ENCODE measurements around the gene RTN4IP1. TPM values are rescaled to one million over a fixed set of nuclear protein-coding genes. Genes with fewer than 3 reads are reported as not detected.

RTN4IP1 gene
- total and polyA plus RNA-seq, 8 donors = 1.5 to 3.7 (median 2.1) TPM

DNA sequence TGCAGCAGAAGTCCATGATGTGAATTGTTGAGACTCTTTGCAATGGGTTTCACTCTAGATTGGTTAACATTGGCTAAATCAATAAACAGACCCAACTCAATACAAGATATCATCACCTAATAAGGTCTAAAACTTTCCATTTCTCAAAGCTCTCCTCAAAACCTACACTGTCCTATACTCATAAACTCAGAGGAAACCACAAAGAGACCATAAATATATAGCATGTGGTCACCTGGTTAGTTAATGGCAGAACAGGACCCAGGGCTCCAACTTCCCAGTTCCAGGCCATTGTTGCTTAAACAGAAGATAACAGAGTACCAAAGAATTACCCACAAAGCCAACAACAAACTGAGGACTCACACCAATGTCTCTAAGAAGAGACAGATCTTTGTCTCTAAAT lies 12.0 kb downstream of the RTN4IP1 start:
- H3K36me3 ChIP-seq = no peaks in the 10 kb centered on the region
- H3K9me3 ChIP-seq = no peaks in the 10 kb centered on the region
- no peak for ATAC-seq
- no peak overlapping the region for H3K4me3 ChIP-seq
- no peaks in the 10 kb centered on the region for H3K4me1 ChIP-seq
- no peaks in the 10 kb centered on the region for H3K27me3 ChIP-seq
- intact Hi-C loops (cut with DNase I) = no loop called here
- FAIRE-seq = no peak
- H3K27ac ChIP-seq = no peak overlapping the region
- DNase-seq = no peak
- TF ChIP-seq, protein P1, sequence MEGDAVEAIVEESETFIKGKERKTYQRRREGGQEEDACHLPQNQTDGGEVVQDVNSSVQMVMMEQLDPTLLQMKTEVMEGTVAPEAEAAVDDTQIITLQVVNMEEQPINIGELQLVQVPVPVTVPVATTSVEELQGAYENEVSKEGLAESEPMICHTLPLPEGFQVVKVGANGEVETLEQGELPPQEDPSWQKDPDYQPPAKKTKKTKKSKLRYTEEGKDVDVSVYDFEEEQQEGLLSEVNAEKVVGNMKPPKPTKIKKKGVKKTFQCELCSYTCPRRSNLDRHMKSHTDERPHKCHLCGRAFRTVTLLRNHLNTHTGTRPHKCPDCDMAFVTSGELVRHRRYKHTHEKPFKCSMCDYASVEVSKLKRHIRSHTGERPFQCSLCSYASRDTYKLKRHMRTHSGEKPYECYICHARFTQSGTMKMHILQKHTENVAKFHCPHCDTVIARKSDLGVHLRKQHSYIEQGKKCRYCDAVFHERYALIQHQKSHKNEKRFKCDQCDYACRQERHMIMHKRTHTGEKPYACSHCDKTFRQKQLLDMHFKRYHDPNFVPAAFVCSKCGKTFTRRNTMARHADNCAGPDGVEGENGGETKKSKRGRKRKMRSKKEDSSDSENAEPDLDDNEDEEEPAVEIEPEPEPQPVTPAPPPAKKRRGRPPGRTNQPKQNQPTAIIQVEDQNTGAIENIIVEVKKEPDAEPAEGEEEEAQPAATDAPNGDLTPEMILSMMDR (IDR thresholded peaks at IDR 0.05) = no peak

DNA sequence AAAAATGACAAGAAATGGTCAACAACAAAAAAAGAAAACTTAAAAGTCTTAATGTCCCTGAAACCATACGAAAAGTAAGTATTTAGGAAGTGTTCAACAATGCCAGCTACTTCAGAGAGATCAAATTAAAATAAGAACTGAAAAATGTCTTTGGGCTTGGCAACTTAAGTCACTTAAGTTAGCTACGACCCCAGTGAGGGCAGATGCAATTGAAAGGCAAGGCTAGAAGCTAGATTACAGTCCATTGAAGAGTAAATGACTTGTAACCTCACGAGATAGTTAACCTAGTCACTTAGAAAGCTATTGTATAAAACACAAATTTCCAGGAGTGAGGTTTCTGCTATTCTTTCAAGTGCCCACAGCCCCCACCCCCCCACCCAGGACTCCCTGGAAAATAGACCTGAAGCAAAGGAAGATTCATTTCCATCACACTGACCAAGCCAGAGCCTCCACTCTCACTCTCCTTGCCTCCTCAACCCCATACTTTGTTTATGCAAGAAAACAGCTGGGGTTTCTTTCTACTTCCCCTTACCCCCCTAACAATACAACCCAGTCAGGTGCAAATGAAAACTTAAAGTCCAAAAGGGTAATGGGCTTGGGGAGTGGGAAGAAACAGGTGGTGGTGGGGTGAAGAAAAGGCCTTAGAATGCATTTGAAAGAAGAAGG lies 14.6 kb downstream of the RTN4IP1 start:
- H3K27ac ChIP-seq = no peak overlapping the region
- FAIRE-seq (no peak), DNase-seq (no peak), ATAC-seq (no peak)
- H3K4me1 ChIP-seq = no peaks in the 10 kb centered on the region
- intact Hi-C loops (cut with DNase I) = no loop called here
- H3K27me3 ChIP-seq = no peaks in the 10 kb centered on the region
- H3K36me3 ChIP-seq = no peaks in the 10 kb centered on the region
- H3K4me3 ChIP-seq = no peak overlapping the region
- 87 to 89% methylated on average over 3 of the region's 3 CpGs for WGBS, 2 donors
- TF ChIP-seq, protein P1 (IDR thresholded peaks at IDR 0.05) = no peak
- H3K9me3 ChIP-seq = no peaks in the 10 kb centered on the region

DNA sequence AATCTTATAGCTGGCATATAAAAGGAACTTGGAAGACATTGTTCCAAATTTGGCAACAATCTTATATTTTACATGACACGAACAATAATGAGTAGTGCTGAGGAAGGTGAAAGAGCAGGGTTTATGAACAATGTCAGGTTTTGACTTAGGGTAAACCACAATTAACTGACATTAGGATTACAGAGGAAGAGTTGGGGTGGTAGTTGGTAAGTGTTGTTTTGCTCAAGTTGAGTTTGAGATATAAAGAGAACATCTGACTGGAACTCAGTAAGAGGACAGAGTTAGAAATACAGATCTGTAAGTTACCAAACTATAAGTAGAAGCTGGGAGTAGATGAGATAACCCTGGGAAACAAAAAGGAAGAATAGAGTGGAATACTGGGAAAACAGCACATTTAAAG lies 15.1 kb downstream of the RTN4IP1 start:
- H3K4me3 ChIP-seq = no peak overlapping the region
- TF ChIP-seq, protein P1 (IDR thresholded peaks at IDR 0.05) = no peak
- DNase-seq (no peak), ATAC-seq (no peak), FAIRE-seq (no peak)
- no peaks in the 10 kb centered on the region for H3K9me3 ChIP-seq
- H3K27me3 ChIP-seq = no peaks in the 10 kb centered on the region
- intact Hi-C loops (cut with DNase I) = no loop called here
- H3K36me3 ChIP-seq = no peaks in the 10 kb centered on the region
- H3K4me1 ChIP-seq = no peaks in the 10 kb centered on the region
- H3K27ac ChIP-seq = no peak overlapping the region
- 90 to 94% methylated on average over 1 of the region's 1 CpG for WGBS, 2 donors

DNA sequence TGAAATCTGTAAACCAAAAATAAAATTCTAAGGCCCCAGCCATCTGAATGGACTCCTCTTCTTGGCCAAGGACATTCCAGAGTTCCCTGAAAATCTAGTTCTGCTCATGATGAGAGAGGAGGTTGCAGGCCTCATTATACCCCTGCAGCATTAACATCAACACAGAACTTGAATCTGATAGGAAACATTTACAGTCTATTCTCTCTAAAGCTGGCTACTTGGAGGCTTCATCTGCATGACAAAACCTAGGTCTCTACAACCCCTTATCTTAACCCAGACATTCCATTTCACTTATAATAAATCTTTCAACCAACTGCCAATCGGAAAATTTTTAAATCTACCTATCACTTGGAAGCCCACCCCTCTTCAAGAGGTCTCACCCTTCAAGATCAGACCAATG lies 15.7 kb downstream of the RTN4IP1 start:
- WGBS, 2 donors = 91 to 92% methylated on average over 1 of the region's 1 CpG
- no peak for DNase-seq
- intact Hi-C loops (cut with DNase I) = no loop called here
- Histone ChIP-seq H3K36me3 (no peaks in the 10 kb centered on the region), H3K4me3 (no peak overlapping the region), H3K27ac (no peak overlapping the region), H3K4me1 (no peaks in the 10 kb centered on the region), H3K27me3 (no peaks in the 10 kb centered on the region), H3K9me3 (no peaks in the 10 kb centered on the region)
- TF ChIP-seq, protein P1 (IDR thresholded peaks at IDR 0.05) = no peak
- no peak for FAIRE-seq
- no peak for ATAC-seq

DNA sequence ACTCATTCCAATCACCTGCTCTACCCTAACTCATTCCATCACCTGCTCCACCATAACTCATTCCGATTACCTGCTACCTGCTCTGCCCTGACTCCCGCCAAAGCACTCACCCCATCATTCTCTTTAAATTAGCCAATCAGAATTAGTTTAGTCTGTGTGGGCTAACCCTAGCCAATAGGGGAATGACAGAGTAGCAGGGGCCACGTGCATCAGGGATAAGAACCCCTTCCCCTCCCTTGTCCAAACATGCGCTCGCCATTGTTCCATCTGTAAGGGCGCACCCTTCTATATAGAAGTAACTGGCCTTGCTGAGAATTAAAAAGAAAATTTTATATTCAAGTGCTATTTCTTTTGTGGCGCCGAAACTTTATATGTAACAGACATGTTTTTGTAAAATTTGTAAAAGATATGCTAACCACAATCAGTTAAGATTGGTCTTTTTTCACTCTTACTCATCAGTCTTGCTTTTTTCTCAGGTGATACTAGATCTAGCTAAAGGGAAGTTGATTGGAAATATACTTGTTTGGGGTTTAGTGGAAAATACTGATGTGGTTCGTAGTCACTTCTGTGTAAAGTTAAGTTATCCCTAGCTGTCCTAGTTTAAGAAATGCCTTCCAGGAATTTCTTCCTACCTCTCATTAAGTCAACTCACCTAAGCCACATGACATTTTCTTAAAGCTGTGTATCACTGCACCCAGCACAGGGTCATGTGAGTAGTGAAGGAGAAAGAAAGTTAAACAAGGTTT lies 16.5 kb downstream of the RTN4IP1 start:
- Histone ChIP-seq H3K9me3 (no peaks in the 10 kb centered on the region), H3K27me3 (no peaks in the 10 kb centered on the region), H3K4me1 (no peaks in the 10 kb centered on the region), H3K27ac (no peak overlapping the region), H3K36me3 (no peaks in the 10 kb centered on the region), H3K4me3 (no peak overlapping the region)
- 92 to 97% methylated on average over 9 of the region's 9 CpGs for WGBS, 2 donors
- no peak for ATAC-seq
- DNase-seq = no peak
- TF ChIP-seq, protein P1 (IDR thresholded peaks at IDR 0.05) = no peak
- intact Hi-C loops (cut with DNase I) = no loop called here
- no peak for FAIRE-seq

All from pancreas (tissue), 10 donors.